WTC11 (cell line): Measurements from ENCODE around the gene MAGEB6B.

Experiments
- AFF4 ChIP-seq: sonication (generic); formaldehyde crosslinking; IDR thresholded peaks from 2 replicates; pipeline ENCODE4 v1.8.1; 2023; ENCODE audit warnings: mild to moderate bottlenecking, missing genetic modification reagents, borderline replicate concordance
- CTCF ChIP-seq: fragments of 200-600 bp; IDR thresholded peaks from 2 replicates; pipeline ENCODE4 v1.8.0; 2022; ENCODE audit warnings: antibody characterized with exemption
- ELF4 ChIP-seq: sonication (generic); formaldehyde crosslinking; IDR thresholded peaks from 2 replicates; pipeline ENCODE4 v1.8.1; 2022; ENCODE audit warnings: low read depth, mild to moderate bottlenecking, moderate library complexity, missing genetic modification reagents
- FOXJ3 ChIP-seq: sonication (generic); formaldehyde crosslinking; IDR thresholded peaks from 2 replicates; pipeline ENCODE4 v1.9.0; 2021; ENCODE audit warnings: missing genetic modification reagents, mild to moderate bottlenecking, borderline replicate concordance
- IRF1 ChIP-seq: sonication (generic); formaldehyde crosslinking; IDR thresholded peaks from 2 replicates; pipeline ENCODE4 v1.8.0; 2023; ENCODE audit warnings: missing genetic modification reagents
- MAX ChIP-seq: sonication (generic); formaldehyde crosslinking; IDR thresholded peaks from 2 replicates; pipeline ENCODE4 v1.8.0; 2022; ENCODE audit warnings: mild to moderate bottlenecking, missing genetic modification reagents
- STAT6 ChIP-seq: sonication (generic); formaldehyde crosslinking; conservative IDR thresholded peaks from 2 replicates; pipeline ENCODE4 v1.8.1; 2023; ENCODE audit warnings: mild to moderate bottlenecking, low read depth, missing genetic modification reagents, moderate library complexity
- TP53 ChIP-seq: sonication (generic); formaldehyde crosslinking; IDR thresholded peaks from 2 replicates; pipeline ENCODE4 v1.8.1; 2023; ENCODE audit warnings: mild to moderate bottlenecking, missing genetic modification reagents

- no peak for TF ChIP-seq CTCF
- TF ChIP-seq ELF4 (CRISPR knock-in tag) = no peak
- no peak for TF ChIP-seq STAT6
- no peak for TF ChIP-seq AFF4 (CRISPR knock-in tag)
- no peak for TF ChIP-seq MAX (CRISPR knock-in tag)
- no peak for TF ChIP-seq TP53
- TF ChIP-seq FOXJ3 (CRISPR knock-in tag) = no peak
- TF ChIP-seq IRF1 (CRISPR knock-in tag) = no peak
Measured at GRCh38 chrX:26192204-26192603, 31.8 kb downstream of the MAGEB6B start, which contains the start of gene MAGEB6.
